GM18517 (cell line): Measurements from ENCODE around the gene SIL1.

ENCODE experiments used
- ATAC-seq: cut with Tn5 transposase; IDR thresholded peaks from one replicate; pipeline ENCODE4 v1.9.1; 2021; ENCODE audit warnings: mild to moderate bottlenecking, moderate library complexity; ENCODE audit not compliant: unreplicated experiment

SIL1 gene

GRCh38 chr5:139146809-139147482 is 51.2 kb downstream of the SIL1 start:
- no peak for ATAC-seq

- ATAC-seq = no peak
Measured at GRCh38 chr5:139141446-139142204, 56.5 kb downstream of the SIL1 start.

- ATAC-seq = no peak
Measured at GRCh38 chr5:139140591-139141071, 57.5 kb downstream of the SIL1 start.

- no peak for ATAC-seq
Measured at GRCh38 chr5:139138809-139139208, 59.4 kb downstream of the SIL1 start.

- no peak for ATAC-seq
Measured at GRCh38 chr5:139138109-139138508, 60.1 kb downstream of the SIL1 start.

GRCh38 chr5:139137697-139138096 is 60.5 kb downstream of the SIL1 start:
- ATAC-seq = no peak

- no peak for ATAC-seq
Measured at GRCh38 chr5:139134906-139135305, 63.3 kb downstream of the SIL1 start.

- no peak for ATAC-seq
Measured at GRCh38 chr5:139133282-139133681, 64.9 kb downstream of the SIL1 start.

- ATAC-seq = no peak
Measured at GRCh38 chr5:139132515-139132914, 65.7 kb downstream of the SIL1 start.

- no peak for ATAC-seq
Measured at GRCh38 chr5:139131921-139132432, 66.2 kb downstream of the SIL1 start.

GRCh38 chr5:139131465-139131864 is 66.7 kb downstream of the SIL1 start:
- no peak for ATAC-seq

GRCh38 chr5:139131062-139131461 is 67.1 kb downstream of the SIL1 start:
- no peak for ATAC-seq

- no peak for ATAC-seq
Measured at GRCh38 chr5:139130214-139130613, 68.0 kb downstream of the SIL1 start.

- no peak for ATAC-seq
Measured at GRCh38 chr5:139126711-139127111, 71.5 kb downstream of the SIL1 start.

- ATAC-seq = no peak
Measured at GRCh38 chr5:139125991-139126390, 72.2 kb downstream of the SIL1 start.

GRCh38 chr5:139124774-139125520 is 73.2 kb downstream of the SIL1 start:
- no peak for ATAC-seq

GRCh38 chr5:139121120-139121519 is 77.0 kb downstream of the SIL1 start:
- ATAC-seq = no peak

GRCh38 chr5:139120521-139120920 is 77.6 kb downstream of the SIL1 start:
- ATAC-seq = no peak

GRCh38 chr5:139118804-139119203 is 79.4 kb downstream of the SIL1 start:
- no peak for ATAC-seq

GRCh38 chr5:139117342-139117884 is 80.8 kb downstream of the SIL1 start:
- ATAC-seq = no peak

GRCh38 chr5:139116100-139116655 is 82.0 kb downstream of the SIL1 start:
- no peak for ATAC-seq
